Pancreas (tissue), 10 donors: ENCODE data around the gene PAPPA. TPM values are rescaled to one million over a fixed set of nuclear protein-coding genes. Genes with fewer than 3 reads are reported as not detected.

Experiments
- ATAC-seq, 4 donors: fragments of 200-7000 bp; cut with Tn5 transposase; one replicate each; pipeline versions ENCODE4 v1.8.0 to v1.9.1; 2020; ENCODE audit warnings: mild to moderate bottlenecking in 4 of 4, moderate library complexity in 4 of 4
- DNase-seq, 6 donors: peaks; one replicate each; pipeline ENCODE4 v3.0.0-alpha.2; 2020
- FAIRE-seq: peaks from 2 replicates; lab custom pipeline; 2012; peaks lifted over from hg19 to GRCh38; lab: Jason Lieb, UNC
- H3K27ac ChIP-seq, 4 donors: fragments of 200-600 bp; sonication (generic); 1 replicate in 3 of 4; 2 replicates in 1 of 4; pipeline versions ENCODE4 v1.5.0 to v1.8.0; 2020
- H3K27me3 ChIP-seq, 4 donors: fragments of 200-600 bp; one replicate each; pipeline ENCODE4 v1.8.0; 2021
- H3K36me3 ChIP-seq, 3 donors: fragments of 200-600 bp; sonication (generic) in 1 of 3; one replicate each; pipeline versions ENCODE4 v1.5.0 to v1.8.0; 2020 to 2021
- H3K4me1 ChIP-seq, 3 donors: fragments of 200-600 bp; one replicate each; pipeline ENCODE4 v1.8.0; 2021
- H3K4me3 ChIP-seq, 4 donors: fragments of 200-600 bp; sonication (generic) in 2 of 4; one replicate each; pipeline versions ENCODE4 v1.5.0 to v1.8.0; 2020 to 2021
- H3K9me3 ChIP-seq, 4 donors: fragments of 200-600 bp; one replicate each; pipeline ENCODE4 v1.8.0; 2021
- WGBS, 2 donors: extraction: QIAGEN DNeasy Blood & Tissue Kit; methylation state at CpG; one replicate each; pipeline ENCODE4 v1.1.7; 2013; 5-methylcytosine and 5-hydroxymethylcytosine counted together
- intact Hi-C, 3 donors: fragments of 100-400 bp; cut with DNase I; formaldehyde crosslinking; loops; one replicate each; pipeline versions ENCODE4 v1.11.1 to v1.14.2; 2022
- polyA plus RNA-seq, 2 donors: library from polyadenylated mRNA; stranded (reverse); fragments of 200-250 nt; gene quantifications; one replicate each; pipeline ENCODE4 v1.2.3, GENCODE V29; 2013
- total RNA-seq, 6 donors: library from RNA; stranded (reverse); fragmentation: NEBNext Ultra II Directional in 4 of 6; extraction: Animal tissue kit (Norgen Biotek cat#: 25700) in 4 of 6; gene quantifications; one replicate each; pipeline versions ENCODE4 v1.2.1 to v1.2.4, GENCODE V29; 2021 to 2023
- TF ChIP-seq, protein P1 (sequence below), 4 donors: fragments of 200-600 bp; sonication (generic) in 3 of 4; IDR thresholded peaks; one replicate each; pipeline versions ENCODE4 v1.5.0 to v1.8.0; 2021; ENCODE audit warnings: antibody characterized with exemption in 4 of 4
- donor health status: healthy with polysubstance abuse.
- donor health status: DM: no; HTN: no; CAD: no; lungs with moderate emphysema.
- donor health status: DM: no; HTN: no; CAD: no.
- donor health status: control.
- donor health status: control.
- donor health status: Bipolar disorder and iron deficiency.
- donor health status: DM: yes; HTN: yes; CAD: no.
- donor health status: DM: no; HTN: no; CAD: no.
- donor health status: DM: no; HTN: no; CAD: no.
- donor health status: DM: yes; HTN: yes; CAD: no.

Gene PAPPA
- total and polyA plus RNA-seq, 8 donors: 0.11 to 3.4 (median 0.76) TPM

DNA sequence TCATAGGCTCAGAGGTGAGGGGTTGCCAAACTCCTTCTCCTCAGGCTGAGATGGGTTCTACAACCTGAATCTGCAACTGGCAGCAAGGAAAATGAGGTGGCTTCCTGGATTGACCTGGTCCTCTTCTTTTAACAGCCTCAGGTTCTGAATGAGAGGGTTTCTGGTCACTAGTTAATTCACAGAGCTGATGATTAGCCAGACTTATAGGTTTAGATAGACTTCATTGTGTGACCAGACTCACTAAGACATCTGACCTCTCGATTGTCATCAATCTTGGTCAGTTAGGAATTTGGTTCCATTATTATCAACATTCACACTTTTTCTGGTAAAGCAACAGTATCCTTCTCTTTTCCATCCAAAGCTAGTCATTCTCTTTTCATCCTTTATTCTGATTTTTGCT lies 257.9 kb downstream of the PAPPA start:
- 74 to 76% methylated on average over 1 of the region's 1 CpG for WGBS, 2 donors

DNA sequence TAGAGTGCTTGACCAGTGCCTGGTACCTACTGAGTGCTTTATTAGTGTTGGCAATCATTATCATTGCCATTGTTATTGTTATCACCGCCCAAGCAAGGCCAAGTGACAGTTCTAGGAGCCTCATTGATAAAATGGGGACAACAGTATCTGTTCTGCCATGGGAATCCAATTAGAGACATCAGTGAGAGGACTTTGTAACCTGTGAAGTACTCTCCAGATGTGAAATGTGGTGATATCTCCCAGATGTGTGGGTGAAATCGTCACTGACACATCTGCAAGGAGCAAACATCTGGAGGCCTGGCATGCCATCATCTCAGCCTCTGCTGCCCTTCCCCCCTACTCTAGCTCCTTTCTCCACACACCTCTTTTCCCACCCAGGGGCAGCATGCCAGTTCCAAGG lies 260.8 kb downstream of the PAPPA start:
- intact Hi-C loops: no loop called here
- ATAC-seq (no peak), DNase-seq (no peak), FAIRE-seq (no peak)
- WGBS, 2 donors: 75 to 79% methylated on average over 2 of the region's 2 CpGs
- no peaks in the 10 kb centered on the region for H3K9me3 ChIP-seq
- no peak overlapping the region for H3K27ac ChIP-seq
- no peaks in the 10 kb centered on the region for H3K36me3 ChIP-seq
- H3K4me1 ChIP-seq: no peaks in the 10 kb centered on the region
- TF ChIP-seq, protein P1, sequence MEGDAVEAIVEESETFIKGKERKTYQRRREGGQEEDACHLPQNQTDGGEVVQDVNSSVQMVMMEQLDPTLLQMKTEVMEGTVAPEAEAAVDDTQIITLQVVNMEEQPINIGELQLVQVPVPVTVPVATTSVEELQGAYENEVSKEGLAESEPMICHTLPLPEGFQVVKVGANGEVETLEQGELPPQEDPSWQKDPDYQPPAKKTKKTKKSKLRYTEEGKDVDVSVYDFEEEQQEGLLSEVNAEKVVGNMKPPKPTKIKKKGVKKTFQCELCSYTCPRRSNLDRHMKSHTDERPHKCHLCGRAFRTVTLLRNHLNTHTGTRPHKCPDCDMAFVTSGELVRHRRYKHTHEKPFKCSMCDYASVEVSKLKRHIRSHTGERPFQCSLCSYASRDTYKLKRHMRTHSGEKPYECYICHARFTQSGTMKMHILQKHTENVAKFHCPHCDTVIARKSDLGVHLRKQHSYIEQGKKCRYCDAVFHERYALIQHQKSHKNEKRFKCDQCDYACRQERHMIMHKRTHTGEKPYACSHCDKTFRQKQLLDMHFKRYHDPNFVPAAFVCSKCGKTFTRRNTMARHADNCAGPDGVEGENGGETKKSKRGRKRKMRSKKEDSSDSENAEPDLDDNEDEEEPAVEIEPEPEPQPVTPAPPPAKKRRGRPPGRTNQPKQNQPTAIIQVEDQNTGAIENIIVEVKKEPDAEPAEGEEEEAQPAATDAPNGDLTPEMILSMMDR (IDR thresholded peaks at IDR 0.05): no peak
- no peak overlapping the region for H3K4me3 ChIP-seq
- H3K27me3 ChIP-seq: no peaks in the 10 kb centered on the region

More for the DNA sequence above, 257.9 kb downstream of the PAPPA start:
- intact Hi-C loops: no loop called here
- Histone ChIP-seq H3K27ac (no peak overlapping the region), H3K36me3 (no peaks in the 10 kb centered on the region), H3K4me3 (no peak overlapping the region), H3K4me1 (no peaks in the 10 kb centered on the region), H3K9me3 (no peaks in the 10 kb centered on the region), H3K27me3 (no peaks in the 10 kb centered on the region)
- FAIRE-seq (no peak), ATAC-seq (no peak), DNase-seq (no peak)
- TF ChIP-seq, protein P1 (IDR thresholded peaks at IDR 0.05): no peak

DNA sequence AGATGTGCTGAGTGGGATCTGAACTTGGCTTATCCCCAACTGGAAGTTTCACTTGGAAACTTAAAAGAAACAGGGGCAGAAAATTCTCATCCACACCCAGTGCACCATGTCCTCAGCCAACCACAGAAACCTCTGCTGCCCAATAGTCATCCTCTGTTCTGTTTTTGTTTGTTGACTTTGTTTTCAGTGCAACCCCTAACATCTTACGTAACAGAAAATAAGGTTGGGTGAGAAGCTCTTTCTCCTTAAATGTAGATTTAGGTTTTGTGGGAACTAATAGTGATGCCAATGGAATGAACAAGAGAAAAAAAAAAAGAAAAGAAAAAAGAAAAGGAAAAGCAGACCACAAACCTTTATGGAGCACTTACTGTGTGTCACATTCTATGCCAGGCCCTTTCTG lies 262.8 kb downstream of the PAPPA start:
- intact Hi-C loops: no loop called here
- no peaks in the 10 kb centered on the region for H3K4me1 ChIP-seq
- H3K4me3 ChIP-seq: no peak overlapping the region
- no peaks in the 10 kb centered on the region for H3K27me3 ChIP-seq
- 97 to 99% methylated on average over 1 of the region's 1 CpG for WGBS, 2 donors
- ATAC-seq (no peak), FAIRE-seq (no peak), DNase-seq (no peak)
- no peaks in the 10 kb centered on the region for H3K9me3 ChIP-seq
- H3K27ac ChIP-seq: no peak overlapping the region
- TF ChIP-seq, protein P1 (IDR thresholded peaks at IDR 0.05): no peak
- no peaks in the 10 kb centered on the region for H3K36me3 ChIP-seq

DNA sequence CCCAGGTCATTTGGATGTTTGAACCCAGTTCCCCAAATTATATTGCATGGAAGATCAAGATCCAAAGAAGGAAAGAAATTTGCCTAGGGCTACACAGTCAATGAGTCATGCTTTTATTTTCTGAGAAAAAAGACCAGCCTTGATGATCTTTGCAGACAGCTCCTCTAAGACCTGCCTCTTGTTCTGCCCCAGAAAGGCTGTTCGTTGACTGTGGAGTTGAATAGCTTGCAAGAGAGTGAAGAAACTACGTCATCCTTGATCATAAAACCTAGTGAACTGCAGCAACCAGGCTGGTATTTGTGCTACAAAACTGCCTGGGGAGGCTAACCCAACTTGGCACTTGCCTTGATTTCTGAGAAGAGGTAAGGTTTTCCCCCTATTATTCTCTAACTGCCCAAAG lies 263.9 kb downstream of the PAPPA start:
- no peaks in the 10 kb centered on the region for H3K9me3 ChIP-seq
- 92 to 93% methylated on average over 2 of the region's 2 CpGs for WGBS, 2 donors
- H3K27me3 ChIP-seq: no peaks in the 10 kb centered on the region
- no peak overlapping the region for H3K4me3 ChIP-seq
- no peak for ATAC-seq
- intact Hi-C loops: no loop called here
- H3K4me1 ChIP-seq: no peaks in the 10 kb centered on the region
- H3K36me3 ChIP-seq: no peaks in the 10 kb centered on the region
- FAIRE-seq: no peak
- no peak overlapping the region for H3K27ac ChIP-seq
- no peak for DNase-seq
- TF ChIP-seq, protein P1 (IDR thresholded peaks at IDR 0.05): no peak

DNA sequence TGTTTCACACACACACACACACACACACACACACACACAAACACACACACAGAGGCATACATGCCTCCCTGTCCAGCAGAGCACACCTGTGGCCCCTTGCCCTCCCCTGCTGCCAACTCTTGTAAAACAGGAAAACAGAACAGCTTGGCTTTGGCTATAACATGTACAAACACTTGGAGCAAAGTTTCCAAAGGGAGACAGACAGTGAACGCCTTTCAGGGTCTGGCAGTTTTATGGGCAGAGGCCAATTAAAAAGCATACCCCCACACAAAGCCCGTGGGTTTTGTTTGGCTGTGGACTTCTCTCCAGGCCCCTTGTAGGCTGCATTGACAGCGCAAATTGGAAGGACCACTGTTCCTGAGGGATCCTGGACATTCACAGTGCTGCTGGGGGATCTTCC lies 265.6 kb downstream of the PAPPA start:
- H3K4me1 ChIP-seq: no peaks in the 10 kb centered on the region
- intact Hi-C loops: no loop called here
- H3K27ac ChIP-seq: no peak overlapping the region
- H3K4me3 ChIP-seq: no peak overlapping the region
- DNase-seq (no peak), FAIRE-seq (no peak), ATAC-seq (no peak)
- no peaks in the 10 kb centered on the region for H3K36me3 ChIP-seq
- H3K9me3 ChIP-seq: no peaks in the 10 kb centered on the region
- TF ChIP-seq, protein P1 (IDR thresholded peaks at IDR 0.05): no peak
- 83 to 92% methylated on average over 3 of the region's 3 CpGs for WGBS, 2 donors
- H3K27me3 ChIP-seq: no peaks in the 10 kb centered on the region
